ENCODE results near the gene MANSC4. TPM values are rescaled to one million over a fixed set of nuclear protein-coding genes. Genes with fewer than 3 reads are reported as not detected.
A peak's percentile ranks its signal among the peaks of the same experiment; 100 is the strongest.

Gene MANSC4
- total and polyA plus RNA-seq, 2 donors (not counting 3 experiments of a cell fraction or from before 2014, with no cell fraction given) = not detected

DNA sequence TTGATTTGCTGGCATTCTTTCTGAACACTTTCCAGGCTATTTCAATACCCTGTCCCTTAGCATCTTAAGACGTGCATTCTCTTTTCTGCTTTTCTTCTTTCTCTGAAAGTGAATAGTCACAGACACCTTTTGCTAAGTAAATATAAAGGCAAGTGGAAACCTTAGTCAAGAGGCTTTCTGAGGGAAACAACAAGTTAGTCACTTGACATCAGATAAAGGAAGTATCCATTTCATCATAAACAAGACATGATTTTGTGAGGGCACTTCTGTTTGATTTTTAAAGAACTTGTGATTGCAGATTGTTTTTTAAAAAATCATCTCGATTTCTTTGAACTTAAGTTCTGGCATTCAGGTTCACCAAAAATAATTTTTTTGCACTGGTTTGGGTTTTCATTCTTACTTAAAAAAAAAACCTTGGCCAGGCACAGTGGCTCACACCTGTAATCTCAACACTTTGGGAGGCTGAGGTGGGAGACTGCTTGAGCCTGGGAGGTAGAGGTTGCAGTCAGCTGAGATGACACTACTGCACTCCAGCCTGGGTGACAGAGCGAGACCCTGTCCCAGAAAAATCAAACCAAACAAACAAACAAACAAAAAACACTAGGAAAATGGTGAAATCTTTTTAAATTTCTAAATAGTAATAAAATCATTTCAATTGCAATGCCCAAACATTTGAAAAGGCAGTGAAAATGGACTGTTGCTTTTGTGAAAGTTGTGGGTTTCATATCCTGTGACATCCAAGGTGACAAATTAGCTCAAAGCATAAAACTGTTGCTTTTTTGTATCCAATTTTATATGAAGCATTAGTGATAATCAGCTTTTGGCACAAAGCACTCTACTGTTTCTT, 8.3 kb downstream of the MANSC4 start:
- TF ChIP-seq EZH2 (IDR thresholded peaks at IDR 0.05; ENCODE audit: borderline replicate concordance, low read depth, low read length, severe bottlenecking) (no peak), POLR2AphosphoS5 (IDR thresholded peaks at IDR 0.05; ENCODE audit: insufficient read depth, low read depth, low read length) (no peak), JUN (IDR thresholded peaks at IDR 0.05; ENCODE audit: borderline replicate concordance, insufficient read depth, insufficient read length, low read depth) (no peak), POLR2A (IDR thresholded peaks at IDR 0.05; ENCODE audit: low read depth, low read length) (no peak), FOS (IDR thresholded peaks at IDR 0.05; ENCODE audit: borderline replicate concordance, insufficient read depth, low read length) (no peak), GATA2 (IDR thresholded peaks at IDR 0.05; ENCODE audit: insufficient read depth, insufficient read length, low read depth, low read length) (no peak), MYC (IDR thresholded peaks at IDR 0.05; ENCODE audit: low read depth, low read length) (no peak)
- TF ChIP-seq, protein P1, sequence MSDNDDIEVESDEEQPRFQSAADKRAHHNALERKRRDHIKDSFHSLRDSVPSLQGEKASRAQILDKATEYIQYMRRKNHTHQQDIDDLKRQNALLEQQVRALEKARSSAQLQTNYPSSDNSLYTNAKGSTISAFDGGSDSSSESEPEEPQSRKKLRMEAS (IDR thresholded peaks at IDR 0.05; ENCODE audit: insufficient read depth, insufficient read length) = no peak
- TF ChIP-seq, protein P2, sequence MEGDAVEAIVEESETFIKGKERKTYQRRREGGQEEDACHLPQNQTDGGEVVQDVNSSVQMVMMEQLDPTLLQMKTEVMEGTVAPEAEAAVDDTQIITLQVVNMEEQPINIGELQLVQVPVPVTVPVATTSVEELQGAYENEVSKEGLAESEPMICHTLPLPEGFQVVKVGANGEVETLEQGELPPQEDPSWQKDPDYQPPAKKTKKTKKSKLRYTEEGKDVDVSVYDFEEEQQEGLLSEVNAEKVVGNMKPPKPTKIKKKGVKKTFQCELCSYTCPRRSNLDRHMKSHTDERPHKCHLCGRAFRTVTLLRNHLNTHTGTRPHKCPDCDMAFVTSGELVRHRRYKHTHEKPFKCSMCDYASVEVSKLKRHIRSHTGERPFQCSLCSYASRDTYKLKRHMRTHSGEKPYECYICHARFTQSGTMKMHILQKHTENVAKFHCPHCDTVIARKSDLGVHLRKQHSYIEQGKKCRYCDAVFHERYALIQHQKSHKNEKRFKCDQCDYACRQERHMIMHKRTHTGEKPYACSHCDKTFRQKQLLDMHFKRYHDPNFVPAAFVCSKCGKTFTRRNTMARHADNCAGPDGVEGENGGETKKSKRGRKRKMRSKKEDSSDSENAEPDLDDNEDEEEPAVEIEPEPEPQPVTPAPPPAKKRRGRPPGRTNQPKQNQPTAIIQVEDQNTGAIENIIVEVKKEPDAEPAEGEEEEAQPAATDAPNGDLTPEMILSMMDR (IDR thresholded peaks at IDR 0.05; ENCODE audit: extremely low read depth in 1 of 2, insufficient read depth in 1 of 2, low read depth in 1 of 2, low read length in 2 of 2) = no peak
- Histone ChIP-seq H3K4me1 (ENCODE audit: control insufficient read depth, extremely low read depth, insufficient read depth, low read length) (peaks cover 26% of the 10 kb centered on the region), H2AFZ (ENCODE audit: low read depth, low read length) (no peak overlapping the region), H3K4me3 (replicated peaks in 1 of 3; ENCODE audit: insufficient read depth in 1 of 3, low read depth in 1 of 3, low read length in 3 of 3) (no peak overlapping the region), H3K9ac (replicated peaks; ENCODE audit: extremely low read depth, insufficient read depth, low read length) (no peak overlapping the region), H4K20me1 (replicated peaks; ENCODE audit: control insufficient read depth, extremely low read depth, insufficient read depth, low read length) (no peaks in the 10 kb centered on the region), H3K4me2 (ENCODE audit: insufficient read depth, low read length) (peak overlapping the region; percentile 90), H3K9me3 (replicated peaks; ENCODE audit: control insufficient read depth, insufficient read depth, low read length) (no peaks in the 10 kb centered on the region), H3K9me1 (replicated peaks; ENCODE audit: control insufficient read depth, extremely low read depth, insufficient read depth, low read length) (no peaks in the 10 kb centered on the region), H3K27me3 (ENCODE audit: control insufficient read depth in 2 of 2, insufficient read depth in 2 of 2, low read length in 2 of 2) (no peaks in the 10 kb centered on the region), H3K27ac (ENCODE audit: insufficient read depth, low read depth, low read length) (no peak overlapping the region), H3K36me3 (ENCODE audit: control insufficient read depth in 2 of 2, extremely low read depth in 1 of 2, insufficient read depth in 2 of 2, low read length in 2 of 2) (no peaks in the 10 kb centered on the region), H3K79me2 (ENCODE audit: control insufficient read depth, insufficient read depth, low read length) (no peaks in the 10 kb centered on the region)
- intact Hi-C loops (cut with micrococcal nuclease) = loop anchor here (2.0 kb wide), 1 partner anchor 51 kb away; no protein-coding TSS in a partner anchor
- dilution Hi-C loops (cut with MboI; ENCODE audit: extremely low pct_ligation_motif_present, low sequenced_read_pairs) = no loop called here
- FAIRE-seq (peak; percentile 21), DNase-seq (ENCODE audit: low read depth, low spot score) (no peak)
- POLR2A ChIA-PET = interaction anchor here (0.6 kb wide), 1 partner anchor 51 kb away, joined by 3 read pairs; no protein-coding TSS in a partner anchor
- CTCF ChIA-PET = interaction anchor here (0.7 to 1.8 kb wide), 5 partner anchors 8 to 68 kb away, joined by 3 to 4 read pairs (median 3); no protein-coding TSS in a partner anchor
- BruUV-seq (replicated peaks) = no TSS peak

Measured in endothelial cell of umbilical vein (primary cell).